Adrenal gland (tissue), 5 donors: Measurements from ENCODE around the gene CERT1.

Source experiments
- POLR2A ChIP-seq, 2 donors: fragments of 450-650 bp; IDR thresholded peaks; one replicate each; pipeline ENCODE4 v1.6.1; 2017; ENCODE audit warnings: antibody characterized with exemption in 2 of 2, mild to moderate bottlenecking in 2 of 2, moderate library complexity in 1 of 2
- TF ChIP-seq, protein P1 (sequence below), 6 experiments: fragments of 450-650 bp in 4 of 6; fragments of 200-600 bp in 2 of 6; sonication (generic) in 1 of 6; IDR thresholded peaks; 1 replicate in 5 of 6; 2 replicates in 1 of 6; pipeline versions ENCODE4 v1.5.1 to v1.8.0; 2016 to 2021; ENCODE audit warnings: antibody characterized with exemption in 6 of 6, mild to moderate bottlenecking in 2 of 6, moderate library complexity in 1 of 6
- donor health status: DM: no; HTN: no; CAD: no.

DNA sequence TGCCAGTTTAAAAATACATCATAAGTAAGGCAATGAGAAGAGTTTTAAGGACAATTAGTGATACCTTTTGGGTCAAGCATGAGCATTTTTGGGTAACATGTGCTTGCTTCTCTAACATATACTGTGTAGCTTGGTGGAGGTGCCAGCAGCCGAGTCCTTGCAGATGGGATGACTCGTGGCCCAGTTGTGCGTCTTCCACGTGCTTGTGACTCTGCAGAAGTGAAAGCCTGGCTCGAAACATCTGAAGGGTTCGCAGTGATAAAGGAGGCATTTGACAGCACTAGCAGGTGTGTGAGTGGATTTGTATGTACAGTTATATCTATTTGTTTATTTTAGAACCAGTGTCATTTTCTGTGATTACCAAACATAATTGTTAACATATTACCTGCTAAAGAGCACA, 156.2 kb downstream of the CERT1 start:
- no peak for TF ChIP-seq POLR2A (IDR thresholded peaks at IDR 0.05)
- TF ChIP-seq, protein P1, sequence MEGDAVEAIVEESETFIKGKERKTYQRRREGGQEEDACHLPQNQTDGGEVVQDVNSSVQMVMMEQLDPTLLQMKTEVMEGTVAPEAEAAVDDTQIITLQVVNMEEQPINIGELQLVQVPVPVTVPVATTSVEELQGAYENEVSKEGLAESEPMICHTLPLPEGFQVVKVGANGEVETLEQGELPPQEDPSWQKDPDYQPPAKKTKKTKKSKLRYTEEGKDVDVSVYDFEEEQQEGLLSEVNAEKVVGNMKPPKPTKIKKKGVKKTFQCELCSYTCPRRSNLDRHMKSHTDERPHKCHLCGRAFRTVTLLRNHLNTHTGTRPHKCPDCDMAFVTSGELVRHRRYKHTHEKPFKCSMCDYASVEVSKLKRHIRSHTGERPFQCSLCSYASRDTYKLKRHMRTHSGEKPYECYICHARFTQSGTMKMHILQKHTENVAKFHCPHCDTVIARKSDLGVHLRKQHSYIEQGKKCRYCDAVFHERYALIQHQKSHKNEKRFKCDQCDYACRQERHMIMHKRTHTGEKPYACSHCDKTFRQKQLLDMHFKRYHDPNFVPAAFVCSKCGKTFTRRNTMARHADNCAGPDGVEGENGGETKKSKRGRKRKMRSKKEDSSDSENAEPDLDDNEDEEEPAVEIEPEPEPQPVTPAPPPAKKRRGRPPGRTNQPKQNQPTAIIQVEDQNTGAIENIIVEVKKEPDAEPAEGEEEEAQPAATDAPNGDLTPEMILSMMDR (IDR thresholded peaks at IDR 0.05): no peak
